GM12892 (cell line): Measurements from ENCODE around the gene DUSP5.

Experiments
- POLR2A ChIP-seq: IDR thresholded peaks from 2 replicates; pipeline ENCODE4 v1.6.1; 2011; ENCODE audit warnings: low read depth, low read length, control low read depth
- POLR2AphosphoS5 ChIP-seq: IDR thresholded peaks from 2 replicates; pipeline ENCODE4 v1.6.1; 2011; ENCODE audit warnings: low read depth, low read length, control low read depth

DNA sequence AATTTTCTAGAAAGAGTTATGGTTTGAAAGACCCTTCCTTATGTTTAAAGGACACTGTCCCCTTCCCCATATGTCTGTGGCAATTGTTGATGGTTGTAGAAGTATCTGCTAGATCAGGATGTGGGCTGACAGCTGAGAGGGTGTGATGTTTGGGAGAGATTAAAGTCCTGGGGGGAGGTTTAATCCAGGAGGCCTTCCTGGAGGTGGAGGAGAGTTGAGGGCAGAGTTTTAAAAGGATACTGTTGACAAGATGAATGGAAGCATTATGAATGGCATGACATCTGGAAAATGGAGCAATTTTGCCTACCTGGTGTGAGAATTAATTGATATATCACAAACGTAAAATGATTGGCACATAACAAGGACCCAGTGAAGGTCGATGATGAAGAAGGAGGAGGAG lies 36.9 kb downstream of the DUSP5 start:
- TF ChIP-seq POLR2AphosphoS5, result no peak
- no peak for TF ChIP-seq POLR2A
